Epithelial cell of esophagus (primary cell): ENCODE measurements around the gene CENPP.

ENCODE experiments used
- DNase-seq: peaks from one replicate; pipeline ENCODE4 v3.0.0; 2010; ENCODE audit warnings: low read depth
- H3K4me3 ChIP-seq: 2 replicates; pipeline ENCODE4 v1.5.1; 2011; ENCODE audit warnings: mild to moderate bottlenecking, low read length, control low read depth
- CTCF ChIP-seq: IDR thresholded peaks from 2 replicates; pipeline ENCODE4 v1.5.1; 2011; ENCODE audit warnings: low read depth, mild to moderate bottlenecking, low read length, control low read depth, inconsistent platforms; ENCODE audit not compliant: insufficient read depth; ENCODE audit errors: missing control alignments

The CENPP gene

GRCh38 chr9:92486371-92486770 is 160.6 kb downstream of the CENPP start:
- H3K4me3 ChIP-seq = no peak overlapping the region
- no peak for TF ChIP-seq CTCF
- no peak for DNase-seq

- no peak overlapping the region for H3K4me3 ChIP-seq
- DNase-seq = peak; percentile 32
- TF ChIP-seq CTCF = no peak
These were observed 163.2 kb downstream of the CENPP start for GRCh38 chr9:92488681-92489550.

GRCh38 chr9:92492781-92493401 is 167.1 kb downstream of the CENPP start:
- H3K4me3 ChIP-seq = no peak overlapping the region
- no peak for DNase-seq
- no peak for TF ChIP-seq CTCF

GRCh38 chr9:92493749-92494387 is 168.1 kb downstream of the CENPP start:
- TF ChIP-seq CTCF = no peak

GRCh38 chr9:92494856-92495255 is 169.1 kb downstream of the CENPP start:
- H3K4me3 ChIP-seq = no peak overlapping the region
- no peak for TF ChIP-seq CTCF
- no peak for DNase-seq

More at GRCh38 chr9:92493749-92494387, 168.1 kb downstream of the CENPP start:
- H3K4me3 ChIP-seq = no peak overlapping the region
- no peak for DNase-seq

- TF ChIP-seq CTCF = no peak
- H3K4me3 ChIP-seq = no peak overlapping the region
- no peak for DNase-seq
These were observed 170.8 kb downstream of the CENPP start for GRCh38 chr9:92496396-92497176.
